A673 (cell line): Measurements from ENCODE around the gene RASL11B.

Source experiments
- EZH2 ChIP-seq: fragments of 200-600 bp; sonication (generic); IDR thresholded peaks from 2 replicates; pipeline ENCODE4 v1.6.1; 2017; ENCODE audit warnings: borderline replicate concordance, low read depth, mild to moderate bottlenecking, mixed read lengths, antibody characterized with exemption, low read length; ENCODE audit not compliant: poor library complexity, severe bottlenecking
- TF ChIP-seq, protein P1 (sequence below): fragments of 300-800, 200-600 bp; sonication (generic); conservative IDR thresholded peaks from 2 replicates; pipeline ENCODE4 v1.5.1; 2017; ENCODE audit warnings: low read depth, mild to moderate bottlenecking, antibody characterized with exemption, low read length, moderate library complexity, mixed read lengths

DNA sequence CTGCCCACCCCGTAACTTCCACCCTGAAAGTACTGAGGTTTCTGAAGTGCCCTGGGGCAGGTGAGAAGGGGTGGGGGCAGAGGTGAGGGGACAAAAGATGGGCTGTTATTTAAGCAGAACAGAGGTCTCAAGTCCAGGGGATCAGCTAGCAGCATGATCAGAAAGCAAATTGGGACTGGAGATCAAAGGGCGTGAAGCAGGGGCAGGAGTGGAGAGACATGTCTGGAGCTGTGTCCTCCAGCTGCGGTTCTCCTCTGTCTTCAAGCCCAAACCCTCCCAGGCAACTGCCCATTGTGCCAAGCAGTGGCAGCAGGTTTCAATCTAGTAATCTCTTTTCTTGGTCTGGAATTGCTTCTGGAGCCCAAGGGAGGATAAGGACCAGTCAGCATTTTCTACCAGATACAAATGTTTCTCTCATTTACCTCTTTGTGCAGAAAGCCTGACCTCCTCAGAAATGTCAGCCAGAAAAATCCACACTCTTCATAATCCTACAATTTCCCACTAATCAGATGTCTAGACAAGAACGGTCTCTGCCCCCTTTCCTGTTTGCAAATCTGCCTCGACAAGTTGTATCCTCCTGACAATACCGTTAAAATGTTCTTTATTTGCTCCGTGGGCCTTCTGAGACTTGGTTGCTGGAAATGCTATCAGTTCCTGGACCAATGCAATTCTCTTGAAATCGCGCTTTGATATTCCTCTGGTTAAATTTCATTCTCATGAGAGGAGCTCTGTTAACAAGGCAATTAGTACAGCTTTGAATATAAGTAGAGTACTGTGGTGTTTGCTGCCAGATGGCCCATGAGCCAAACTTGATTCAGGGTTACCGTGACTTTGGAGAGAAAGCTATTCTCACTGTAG lies 23.2 kb upstream of the RASL11B start:
- TF ChIP-seq, protein P1, sequence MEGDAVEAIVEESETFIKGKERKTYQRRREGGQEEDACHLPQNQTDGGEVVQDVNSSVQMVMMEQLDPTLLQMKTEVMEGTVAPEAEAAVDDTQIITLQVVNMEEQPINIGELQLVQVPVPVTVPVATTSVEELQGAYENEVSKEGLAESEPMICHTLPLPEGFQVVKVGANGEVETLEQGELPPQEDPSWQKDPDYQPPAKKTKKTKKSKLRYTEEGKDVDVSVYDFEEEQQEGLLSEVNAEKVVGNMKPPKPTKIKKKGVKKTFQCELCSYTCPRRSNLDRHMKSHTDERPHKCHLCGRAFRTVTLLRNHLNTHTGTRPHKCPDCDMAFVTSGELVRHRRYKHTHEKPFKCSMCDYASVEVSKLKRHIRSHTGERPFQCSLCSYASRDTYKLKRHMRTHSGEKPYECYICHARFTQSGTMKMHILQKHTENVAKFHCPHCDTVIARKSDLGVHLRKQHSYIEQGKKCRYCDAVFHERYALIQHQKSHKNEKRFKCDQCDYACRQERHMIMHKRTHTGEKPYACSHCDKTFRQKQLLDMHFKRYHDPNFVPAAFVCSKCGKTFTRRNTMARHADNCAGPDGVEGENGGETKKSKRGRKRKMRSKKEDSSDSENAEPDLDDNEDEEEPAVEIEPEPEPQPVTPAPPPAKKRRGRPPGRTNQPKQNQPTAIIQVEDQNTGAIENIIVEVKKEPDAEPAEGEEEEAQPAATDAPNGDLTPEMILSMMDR: no peak
- no peak for TF ChIP-seq EZH2
